GM12878 (cell line): Measurements from ENCODE around the gene GPRIN2. TPM values are rescaled to one million over a fixed set of nuclear protein-coding genes. Genes with fewer than 3 reads are reported as not detected.

ENCODE experiments used
- CEBPB ChIP-seq, 2 experiments: fragments of 150-350 bp in 1 of 2; IDR thresholded peaks; 2 replicates each; pipeline ENCODE4 v1.6.1; 2012 to 2014; ENCODE audit warnings: low read depth in 2 of 2, low read length in 2 of 2, borderline replicate concordance in 1 of 2, inconsistent platforms in 1 of 2
- CEBPZ ChIP-seq: fragments of 150-350 bp; IDR thresholded peaks from 2 replicates; pipeline ENCODE4 v1.6.1; 2016; ENCODE audit warnings: low read depth, low read length
- CHD4 ChIP-seq: fragments of 200-600 bp; sonication (generic); IDR thresholded peaks from 2 replicates; pipeline ENCODE4 v1.6.1; 2016; ENCODE audit warnings: mild to moderate bottlenecking
- CREM ChIP-seq: IDR thresholded peaks from 2 replicates; pipeline ENCODE4 v1.6.1; 2014; ENCODE audit warnings: antibody characterized with exemption, low read depth
- CUX1 ChIP-seq: IDR thresholded peaks from 2 replicates; pipeline ENCODE4 v1.6.1; 2012; ENCODE audit warnings: improper control_type of control experiment, low read depth, low read length; ENCODE audit not compliant: insufficient replicate concordance
- EGR1 ChIP-seq, 2 experiments: IDR thresholded peaks; 1 replicate in 1 of 2; 2 replicates in 1 of 2; pipeline ENCODE4 v1.6.1; 2011 to 2012; ENCODE audit warnings: low read depth in 2 of 2, low read length in 2 of 2, borderline replicate concordance in 1 of 2, mild to moderate bottlenecking in 1 of 2, moderate library complexity in 1 of 2
- RFX5 ChIP-seq: IDR thresholded peaks from 2 replicates; pipeline ENCODE4 v1.6.1; 2011; ENCODE audit warnings: low read depth, low read length, improper control_type of control experiment
- SIN3A ChIP-seq: IDR thresholded peaks from 2 replicates; pipeline ENCODE4 v1.6.1; 2012; ENCODE audit warnings: low read depth, low read length, improper control_type of control experiment
- TBL1XR1 ChIP-seq: IDR thresholded peaks from 2 replicates; pipeline ENCODE4 v1.6.1; 2012; ENCODE audit warnings: low read depth, low read length, improper control_type of control experiment
- ZBTB11 ChIP-seq: fragments of 450-650 bp; formaldehyde crosslinking; IDR thresholded peaks from 2 replicates; pipeline ENCODE4 v1.5.0; 2022; ENCODE audit warnings: mild to moderate bottlenecking, missing genetic modification characterization
- ZBTB4 ChIP-seq: fragments of 450-650 bp; formaldehyde crosslinking; IDR thresholded peaks from 2 replicates; pipeline ENCODE4 v1.4.0; 2022; ENCODE audit warnings: mild to moderate bottlenecking, moderate library complexity
- ZNF274 ChIP-seq: IDR thresholded peaks from one replicate; pipeline ENCODE4 v1.8.0; 2011; ENCODE audit not compliant: insufficient read length, insufficient read depth
- polyA plus RNA-seq, 11 experiments: library from polyadenylated mRNA; depleted of rRNA in 4 of 11; unstranded in 6 of 11; stranded (reverse) in 5 of 11; fragments of >200 nt; fragmentation: Nextera tagmentation in 4 of 11; fragmentation: Illumina TruSeq in 1 of 11; extraction: Ambion mirVana in 4 of 11; extraction: Trizol in 1 of 11; gene quantifications; 1 replicate in 1 of 11; 2 replicates in 10 of 11; pipeline versions ENCODE4 v1.2.1 to v1.2.3, GENCODE V29; 2011 to 2016; ENCODE audit warnings: inconsistent platforms in 2 of 11, missing spikeins in 2 of 11, low read depth in 1 of 11
- total RNA-seq, 4 experiments: library from RNA; depleted of rRNA in 3 of 4; stranded (reverse); fragments of >200 nt in 3 of 4; fragmentation: Illumina TruSeq in 1 of 4; extraction: Trizol in 1 of 4; gene quantifications; 2 replicates each; pipeline versions ENCODE4 v1.2.1 to v1.2.3, GENCODE V29; 2013 to 2021

Gene GPRIN2
- total and polyA plus RNA-seq, 10 of the 15 experiments (the other 5 are each of a cell fraction or from before 2014, with no cell fraction given), result 0.13 TPM; not detected in 9

- TF ChIP-seq EGR1 (IDR thresholded peaks at IDR 0.05; ENCODE audit: borderline replicate concordance in 1 of 2, low read depth in 2 of 2, low read length in 2 of 2), result no peak
- no peak for TF ChIP-seq CHD4
- no peak for TF ChIP-seq CUX1
- TF ChIP-seq CEBPB (IDR thresholded peaks at IDR 0.05; ENCODE audit: borderline replicate concordance in 1 of 2, low read depth in 2 of 2, low read length in 2 of 2), result no peak
- no peak for TF ChIP-seq CEBPZ
- no peak for TF ChIP-seq ZNF274
- no peak for TF ChIP-seq CREM
- TF ChIP-seq SIN3A, result no peak
- no peak for TF ChIP-seq ZBTB4
- TF ChIP-seq RFX5, result no peak
- no peak for TF ChIP-seq TBL1XR1
- no peak for TF ChIP-seq ZBTB11
Measured at GRCh38 chr10:46551701-46552525, 4.5 kb downstream of the GPRIN2 start (continued).
